HG03469 (cell line): ENCODE measurements around the gene CADPS.

Experiments
- ATAC-seq: cut with Tn5 transposase; IDR thresholded peaks from one replicate; pipeline ENCODE4 v1.9.1; 2021; ENCODE audit warnings: mild to moderate bottlenecking, moderate library complexity, moderate number of reproducible peaks; ENCODE audit not compliant: unreplicated experiment

Gene CADPS

GRCh38 chr3:62874711-62875557 is at the start of gene CADPS:
Gene CADPS, minus strand, starts transcription at chr3:62875416. Its CDS starts 387 bp downstream, at chr3:62875029.
- ATAC-seq: no peak

GRCh38 chr3:62923066-62923465 is 47.9 kb upstream of the CADPS start:
- no peak for ATAC-seq

GRCh38 chr3:62922326-62922725 is 47.1 kb upstream of the CADPS start:
- no peak for ATAC-seq

- ATAC-seq: no peak
Observed at GRCh38 chr3:62920466-62920784, 45.2 kb upstream of the CADPS start.

GRCh38 chr3:62919784-62920465 is 44.7 kb upstream of the CADPS start:
- ATAC-seq: no peak

GRCh38 chr3:62918777-62919176 is 43.6 kb upstream of the CADPS start:
- ATAC-seq: no peak

GRCh38 chr3:62918131-62918530 is 42.9 kb upstream of the CADPS start:
- no peak for ATAC-seq

GRCh38 chr3:62911526-62911925 is 36.3 kb upstream of the CADPS start:
- no peak for ATAC-seq

GRCh38 chr3:62905331-62905730 is 30.1 kb upstream of the CADPS start:
- ATAC-seq: no peak

GRCh38 chr3:62898530-62899496 is 23.6 kb upstream of the CADPS start:
- no peak for ATAC-seq

- ATAC-seq: no peak
Observed at GRCh38 chr3:62895901-62896300, 20.7 kb upstream of the CADPS start.

GRCh38 chr3:62892951-62893350 is 17.7 kb upstream of the CADPS start:
- ATAC-seq: no peak

- no peak for ATAC-seq
Observed at GRCh38 chr3:62892045-62892444, 16.8 kb upstream of the CADPS start.

GRCh38 chr3:62888778-62889177 is 13.6 kb upstream of the CADPS start:
- no peak for ATAC-seq

GRCh38 chr3:62888180-62888579 is 13.0 kb upstream of the CADPS start:
- no peak for ATAC-seq

- ATAC-seq: no peak
Observed at GRCh38 chr3:62885136-62885535, 9.9 kb upstream of the CADPS start.

GRCh38 chr3:62884096-62884870 is 9.1 kb upstream of the CADPS start:
- no peak for ATAC-seq

GRCh38 chr3:62882676-62883200 is 7.5 kb upstream of the CADPS start:
- ATAC-seq: no peak

- ATAC-seq: no peak
Observed at GRCh38 chr3:62876064-62876463, 848 bp upstream of the CADPS start.

- ATAC-seq: no peak
Observed at GRCh38 chr3:62875558-62876002, 364 bp upstream of the CADPS start.
